Adrenal gland (tissue), 12 donors: ENCODE results near the gene TNFRSF1B. TPM values are rescaled to one million over a fixed set of nuclear protein-coding genes. Genes with fewer than 3 reads are reported as not detected.

Experiments
- DNase-seq, 7 donors: peaks; one replicate each; pipeline ENCODE4 v3.0.0-alpha.2; 2019 to 2020
- H3K27ac ChIP-seq, 5 donors: fragments of 200-600 bp; sonication (generic) in 4 of 5; 1 replicate in 3 of 5; 2 replicates in 2 of 5; pipeline versions ENCODE4 v1.5.1 to v1.8.0; 2016 to 2020; ENCODE audit warnings: mild to moderate bottlenecking in 1 of 5
- H3K27me3 ChIP-seq: fragments of 200-600 bp; 2 replicates; pipeline ENCODE4 v1.8.0; 2021
- H3K36me3 ChIP-seq, 2 donors: fragments of 200-600 bp; replicated peaks in 1 of 2; 1 replicate in 1 of 2; 2 replicates in 1 of 2; pipeline versions ENCODE4 v1.5.1 to v1.8.0; 2018 to 2022
- H3K4me1 ChIP-seq, 2 donors: fragments of 200-600 bp; replicated peaks in 1 of 2; 1 replicate in 1 of 2; 2 replicates in 1 of 2; pipeline versions ENCODE4 v1.5.1 to v1.8.0; 2018 to 2021
- H3K4me3 ChIP-seq, 4 donors: fragments of 200-600 bp; sonication (generic) in 3 of 4; one replicate each; pipeline ENCODE4 v1.5.1; 2016 to 2018
- H3K9me3 ChIP-seq, 3 donors: fragments of 200-600 bp; sonication (generic) in 1 of 3; replicated peaks in 1 of 3; 1 replicate in 2 of 3; 2 replicates in 1 of 3; pipeline versions ENCODE4 v1.5.1 to v1.8.0; 2016 to 2021
- POLR2A ChIP-seq, 2 donors: fragments of 450-650 bp; IDR thresholded peaks; one replicate each; pipeline ENCODE4 v1.6.1; 2017; ENCODE audit warnings: antibody characterized with exemption in 2 of 2, mild to moderate bottlenecking in 2 of 2, moderate library complexity in 1 of 2
- whole genome bisulfite sequencing, 4 donors: extraction: QIAGEN DNeasy Blood & Tissue Kit in 2 of 4; methylation state at CpG; one replicate each; pipeline versions ENCODE4 v1.1.5 to v1.1.7; 2013 to 2017; 5-methylcytosine and 5-hydroxymethylcytosine counted together
- intact Hi-C, 2 donors: fragments of 100-400 bp; cut with DNase I; formaldehyde crosslinking; loops; one replicate each; pipeline versions ENCODE4 v1.14.1 to v1.15.0; 2022 to 2023
- polyA plus RNA-seq, 3 donors: library from polyadenylated mRNA; stranded (reverse); fragments of 200-250 nt in 2 of 3; fragments of 350-450 nt in 1 of 3; fragmentation: Illumina TruSeq in 1 of 3; extraction: RNeasy Lipid Tissue Mini Kit (QIAGEN cat#74804) in 1 of 3; gene quantifications; one replicate each; pipeline ENCODE4 v1.2.3, GENCODE V29; 2013 to 2014
- total RNA-seq, 9 donors: library from RNA; depleted of rRNA in 4 of 9; stranded (reverse); fragments of >200 nt in 4 of 9; fragments of 120-200 nt in 1 of 9; fragmentation: NEBNext Ultra II Directional in 1 of 9; extraction: Animal tissue kit (Norgen Biotek cat#: 25700) in 1 of 9; gene quantifications; one replicate each; pipeline versions ENCODE4 v1.1.0 to v1.2.4, GENCODE V29; 2013 to 2023
- TF ChIP-seq, protein P1 (sequence below), 6 experiments: fragments of 450-650 bp in 4 of 6; fragments of 200-600 bp in 2 of 6; sonication (generic) in 1 of 6; IDR thresholded peaks; 1 replicate in 5 of 6; 2 replicates in 1 of 6; pipeline versions ENCODE4 v1.5.1 to v1.8.0; 2016 to 2021; ENCODE audit warnings: antibody characterized with exemption in 6 of 6, mild to moderate bottlenecking in 2 of 6, moderate library complexity in 1 of 6
- donor health status: healthy with polysubstance abuse.
- donor health status: Bipolar disorder and iron deficiency.
- donor health status: DM: yes; HTN: yes; CAD: no.
- donor health status: DM: no; HTN: no; CAD: no.
- donor health status: DM: no; HTN: no; CAD: no.
- donor health status: DM: yes; HTN: yes; CAD: no.

Gene TNFRSF1B
- total and polyA plus RNA-seq, 12 donors, result 4.0 to 58.3 (median 32.5) TPM

DNA sequence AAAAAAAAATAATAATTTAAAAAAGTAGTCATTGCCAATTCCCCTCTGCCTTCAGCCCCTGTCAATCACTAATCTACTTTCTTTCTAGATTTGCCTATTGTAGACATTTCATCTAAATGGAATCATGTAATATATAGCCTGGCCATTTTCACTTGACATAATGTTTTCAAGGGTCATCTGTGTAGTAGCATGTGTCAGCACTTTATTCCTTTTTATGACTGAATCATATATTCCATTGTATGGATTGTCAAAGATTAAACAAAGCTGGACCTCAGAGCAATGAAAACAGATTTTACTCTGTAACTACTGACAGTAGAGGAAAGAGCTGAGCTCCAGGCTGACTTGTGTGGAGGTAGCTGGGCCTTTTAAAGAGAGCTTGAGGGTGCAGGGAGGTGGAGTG, 78.9 kb downstream of the TNFRSF1B start:
- H3K36me3 ChIP-seq, result peaks cover 0 to 73% of the 10 kb centered on the region in 2 donors
- DNase-seq, result no peak
- intact Hi-C loops, result no loop called here

DNA sequence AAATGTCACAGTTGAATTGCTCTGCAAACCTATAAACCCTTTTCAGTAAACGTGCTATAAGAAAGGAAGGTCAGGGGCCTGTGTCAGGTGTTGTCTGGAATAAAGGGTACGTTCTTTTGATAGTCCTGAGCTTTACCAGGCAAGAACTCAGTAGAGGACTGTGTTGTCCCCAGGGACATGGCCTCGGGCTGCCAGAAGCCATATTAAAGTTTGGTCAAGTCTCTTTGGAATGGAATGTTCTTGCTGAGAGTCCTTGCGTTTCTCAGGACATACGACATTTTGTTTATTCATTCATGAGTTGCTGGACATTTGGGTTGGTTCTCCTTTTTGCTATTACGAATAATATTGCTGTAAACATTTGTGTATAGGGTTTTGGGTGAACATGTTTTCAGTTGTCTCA, 79.8 kb downstream of the TNFRSF1B start:
- WGBS, 4 donors, result 82 to 93% (median 89%) methylated on average over 6 of the region's 6 CpGs
- Histone ChIP-seq H3K27me3 (no peaks in the 10 kb centered on the region), H3K9me3 (no peaks in the 10 kb centered on the region), H3K27ac (peak overlapping the region in 1 of 5 donors; percentile 8), H3K36me3 (peaks cover 0 to 80% of the 10 kb centered on the region in 2 donors), H3K4me1 (no peaks in the 10 kb centered on the region), H3K4me3 (no peak overlapping the region)
- intact Hi-C loops, result no loop called here
- TF ChIP-seq, protein P1, sequence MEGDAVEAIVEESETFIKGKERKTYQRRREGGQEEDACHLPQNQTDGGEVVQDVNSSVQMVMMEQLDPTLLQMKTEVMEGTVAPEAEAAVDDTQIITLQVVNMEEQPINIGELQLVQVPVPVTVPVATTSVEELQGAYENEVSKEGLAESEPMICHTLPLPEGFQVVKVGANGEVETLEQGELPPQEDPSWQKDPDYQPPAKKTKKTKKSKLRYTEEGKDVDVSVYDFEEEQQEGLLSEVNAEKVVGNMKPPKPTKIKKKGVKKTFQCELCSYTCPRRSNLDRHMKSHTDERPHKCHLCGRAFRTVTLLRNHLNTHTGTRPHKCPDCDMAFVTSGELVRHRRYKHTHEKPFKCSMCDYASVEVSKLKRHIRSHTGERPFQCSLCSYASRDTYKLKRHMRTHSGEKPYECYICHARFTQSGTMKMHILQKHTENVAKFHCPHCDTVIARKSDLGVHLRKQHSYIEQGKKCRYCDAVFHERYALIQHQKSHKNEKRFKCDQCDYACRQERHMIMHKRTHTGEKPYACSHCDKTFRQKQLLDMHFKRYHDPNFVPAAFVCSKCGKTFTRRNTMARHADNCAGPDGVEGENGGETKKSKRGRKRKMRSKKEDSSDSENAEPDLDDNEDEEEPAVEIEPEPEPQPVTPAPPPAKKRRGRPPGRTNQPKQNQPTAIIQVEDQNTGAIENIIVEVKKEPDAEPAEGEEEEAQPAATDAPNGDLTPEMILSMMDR (IDR thresholded peaks at IDR 0.05), result no peak
- no peak for TF ChIP-seq POLR2A (IDR thresholded peaks at IDR 0.05)
- no peak for DNase-seq

More for the DNA sequence above, 78.9 kb downstream of the TNFRSF1B start:
- no peaks in the 10 kb centered on the region for H3K4me1 ChIP-seq
- H3K9me3 ChIP-seq, result no peaks in the 10 kb centered on the region
- H3K27me3 ChIP-seq, result no peaks in the 10 kb centered on the region
- no peak overlapping the region for H3K4me3 ChIP-seq
- TF ChIP-seq, protein P1 (IDR thresholded peaks at IDR 0.05), result no peak
- TF ChIP-seq POLR2A (IDR thresholded peaks at IDR 0.05), result no peak
- H3K27ac ChIP-seq, result no peak overlapping the region

DNA sequence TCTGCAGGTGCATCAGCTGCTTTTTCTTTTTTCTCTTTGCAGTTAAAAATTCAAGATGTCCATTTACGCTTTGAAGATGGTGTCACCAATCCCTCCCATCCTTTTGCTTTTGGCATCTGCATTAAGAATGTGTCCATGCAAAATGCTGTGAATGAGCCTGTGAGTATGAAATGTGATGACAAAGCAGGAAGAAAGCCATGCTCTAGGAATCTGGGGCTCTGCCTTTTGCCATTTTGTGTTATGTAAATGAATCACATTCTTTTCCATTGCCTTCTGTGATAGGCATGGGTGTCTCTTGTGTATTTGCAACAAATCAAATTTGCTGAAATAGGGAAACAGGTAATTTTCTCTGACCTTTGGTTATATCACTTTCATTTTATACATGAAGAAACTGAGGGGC, 82.4 kb downstream of the TNFRSF1B start:
- no peaks in the 10 kb centered on the region for H3K9me3 ChIP-seq
- intact Hi-C loops, result no loop called here
- no peaks in the 10 kb centered on the region for H3K4me1 ChIP-seq
- no peaks in the 10 kb centered on the region for H3K27me3 ChIP-seq
- no peak for DNase-seq
- H3K4me3 ChIP-seq, result no peak overlapping the region
- H3K27ac ChIP-seq, result no peak overlapping the region
- 90 to 100% (median 97%) methylated on average over 1 of the region's 1 CpG for WGBS, 4 donors
- TF ChIP-seq POLR2A (IDR thresholded peaks at IDR 0.05), result no peak
- TF ChIP-seq, protein P1 (IDR thresholded peaks at IDR 0.05), result no peak
- H3K36me3 ChIP-seq, result peaks cover 0 to 71% of the 10 kb centered on the region in 2 donors

DNA sequence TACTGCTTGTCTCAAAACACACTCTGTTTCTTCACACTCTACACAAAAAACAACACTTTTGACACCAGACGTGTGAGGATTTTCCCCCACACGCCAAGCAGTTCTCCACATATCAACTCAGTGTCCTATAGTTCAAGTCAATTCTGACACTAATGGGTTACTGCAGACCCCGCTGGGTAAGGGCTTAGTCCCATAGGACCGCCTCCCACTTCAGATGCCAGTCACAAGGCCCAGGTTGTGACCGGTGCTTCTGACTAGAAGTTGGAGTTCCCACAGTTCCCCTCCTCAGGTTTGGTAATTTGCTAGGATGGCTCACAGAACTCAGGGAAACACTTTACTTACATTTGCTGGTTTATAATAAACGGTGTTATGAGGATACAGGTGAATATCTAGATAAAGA, 83.0 kb downstream of the TNFRSF1B start:
- intact Hi-C loops, result no loop called here
- Histone ChIP-seq H3K4me3 (no peak overlapping the region), H3K27me3 (no peaks in the 10 kb centered on the region), H3K4me1 (no peaks in the 10 kb centered on the region), H3K27ac (no peak overlapping the region), H3K9me3 (no peaks in the 10 kb centered on the region), H3K36me3 (peaks cover 0 to 65% of the 10 kb centered on the region in 2 donors)
- DNase-seq, result no peak
- TF ChIP-seq, protein P1 (IDR thresholded peaks at IDR 0.05), result no peak
- TF ChIP-seq POLR2A (IDR thresholded peaks at IDR 0.05), result no peak
- WGBS, 4 donors, result 86 to 97% (median 89%) methylated on average over 6 of the region's 6 CpGs
